Keratinocyte (primary cell): ENCODE results near the gene OGG1. TPM values are rescaled to one million over a fixed set of nuclear protein-coding genes. Genes with fewer than 3 reads are reported as not detected.

Experiments
- DNase-seq: peaks from one replicate; pipeline ENCODE4 v3.0.0-alpha.2; 2011; ENCODE audit warnings: low read depth, missing footprints, low spot score
- FAIRE-seq: peaks from 2 replicates; lab custom pipeline; 2011; peaks lifted over from hg19 to GRCh38; lab: Jason Lieb, UNC
- H2AFZ ChIP-seq: 2 replicates; pipeline ENCODE4 v1.6.0; 2012; ENCODE audit warnings: low read length, control low read depth, inconsistent platforms; ENCODE audit not compliant: control insufficient read depth
- H3K27ac ChIP-seq: 2 replicates; pipeline ENCODE4 v1.5.1; 2011; ENCODE audit warnings: low read length; ENCODE audit not compliant: control insufficient read depth, insufficient read depth
- H3K27me3 ChIP-seq: 3 replicates; pipeline ENCODE4 v1.6.0; 2011; ENCODE audit warnings: low read length; ENCODE audit not compliant: control insufficient read depth, insufficient read depth; ENCODE audit errors: extremely low read depth
- H3K36me3 ChIP-seq, 2 experiments: 2 replicates in 1 of 2; 3 replicates in 1 of 2; pipeline ENCODE4 v1.5.1; 2011; ENCODE audit warnings: low read length in 2 of 2, mild to moderate bottlenecking in 1 of 2; ENCODE audit not compliant: control insufficient read depth in 2 of 2, insufficient read depth in 2 of 2; ENCODE audit errors: extremely low read depth in 1 of 2
- H3K4me1 ChIP-seq: 3 replicates; pipeline ENCODE4 v1.5.1; 2011; ENCODE audit warnings: low read length; ENCODE audit not compliant: control insufficient read depth, insufficient read depth; ENCODE audit errors: extremely low read depth
- H3K4me2 ChIP-seq: 3 replicates; pipeline ENCODE4 v1.6.0; 2011; ENCODE audit warnings: low read depth, low read length; ENCODE audit not compliant: control insufficient read depth, insufficient read depth; ENCODE audit errors: extremely low read depth
- H3K4me3 ChIP-seq, 3 experiments: fragments of 200-600 bp in 1 of 3; sonication (generic) in 1 of 3; 2 replicates in 2 of 3; 3 replicates in 1 of 3; pipeline ENCODE4 v1.5.1; 2011 to 2016; ENCODE audit warnings: low read length in 3 of 3, mild to moderate bottlenecking in 3 of 3, control low read depth in 2 of 3, inconsistent platforms in 1 of 3, low read depth in 1 of 3, mixed read lengths in 1 of 3, mixed run types in 1 of 3, moderate library complexity in 1 of 3; ENCODE audit not compliant: control insufficient read depth in 2 of 3, insufficient read depth in 2 of 3; ENCODE audit errors: extremely low read depth in 1 of 3
- H3K79me2 ChIP-seq: 2 replicates; pipeline ENCODE4 v1.6.0; 2012; ENCODE audit warnings: low read length; ENCODE audit not compliant: control insufficient read depth, insufficient read depth
- H3K9ac ChIP-seq: 3 replicates; pipeline ENCODE4 v1.6.0; 2011; ENCODE audit warnings: low read length; ENCODE audit not compliant: control insufficient read depth, insufficient read depth; ENCODE audit errors: extremely low read depth
- H3K9me1 ChIP-seq: 3 replicates; pipeline ENCODE4 v1.6.0; 2011; ENCODE audit warnings: low read length; ENCODE audit not compliant: control insufficient read depth, insufficient read depth; ENCODE audit errors: extremely low read depth
- H3K9me3 ChIP-seq: 2 replicates; pipeline ENCODE4 v1.5.1; 2012; ENCODE audit warnings: low read depth, low read length; ENCODE audit not compliant: control insufficient read depth
- H4K20me1 ChIP-seq: 3 replicates; pipeline ENCODE4 v1.6.0; 2011; ENCODE audit warnings: low read length; ENCODE audit not compliant: control insufficient read depth, insufficient read depth; ENCODE audit errors: extremely low read depth
- EZH2 ChIP-seq: IDR thresholded peaks from one replicate; pipeline ENCODE4 v1.6.1; 2012; ENCODE audit warnings: inconsistent platforms, mild to moderate bottlenecking, low read length, moderate library complexity
- dilution Hi-C: fragments of 300-500 bp; cut with MboI; formaldehyde crosslinking; loops from one replicate; pipeline ENCODE4 v1.7.0; 2020; ENCODE audit warnings: low sequenced_read_pairs; ENCODE audit not compliant: extremely low pct_ligation_motif_present
- polyA plus RNA-seq, 5 experiments: library from polyadenylated mRNA; depleted of rRNA in 3 of 5; stranded (reverse) in 3 of 5; stranded (forward) in 1 of 5; unstranded in 1 of 5; fragments of >200 nt; gene quantifications; 1 replicate in 1 of 5; 2 replicates in 3 of 5; 3 replicates in 1 of 5; pipeline versions ENCODE4 v1.2.1 to v1.2.3, GENCODE V29; 2011 to 2012; ENCODE audit warnings: missing spikeins in 2 of 5, low read depth in 1 of 5, low replicate concordance in 1 of 5
- TF ChIP-seq, protein P1 (sequence below), 3 experiments: IDR thresholded peaks in 1 of 3; conservative IDR thresholded peaks in 1 of 3; optimal IDR thresholded peaks in 1 of 3; 2 replicates in 2 of 3; 3 replicates in 1 of 3; pipeline versions ENCODE3 to v1.5.1; 2011; ENCODE audit warnings: low read length in 3 of 3, mild to moderate bottlenecking in 3 of 3, moderate library complexity in 2 of 3, control low read depth in 1 of 3, inconsistent platforms in 1 of 3; ENCODE audit not compliant: insufficient read depth in 2 of 3; ENCODE audit errors: extremely low read depth in 1 of 3

Gene OGG1
- polyA plus RNA-seq, 1 donor (not counting 4 experiments of a cell fraction or from before 2014, with no cell fraction given), result 17.5 TPM

- Histone ChIP-seq H3K27me3 (no peaks in the 10 kb centered on the region), H2AFZ (peak within 1 kb of the TSS; percentile 82), H3K4me1 (peaks cover 14% of the 10 kb centered on the region), H3K36me3 (peaks cover 12 to 28% of the 10 kb centered on the region in 2 experiments), H4K20me1 (peaks cover 1% of the 10 kb centered on the region), H3K9me3 (no peaks in the 10 kb centered on the region), H3K9me1 (no peaks in the 10 kb centered on the region), H3K9ac (peak within 1 kb of the TSS; percentile 96), H3K4me3 (peak within 1 kb of the TSS; percentile 61 to 100 (median 86)), H3K27ac (peak within 1 kb of the TSS; percentile 81), H3K79me2 (peaks cover 53% of the 10 kb centered on the region), H3K4me2 (peak within 1 kb of the TSS; percentile 98)
- DNase-seq (peak; percentile 45), FAIRE-seq (peak; percentile 60)
- TF ChIP-seq, protein P1, sequence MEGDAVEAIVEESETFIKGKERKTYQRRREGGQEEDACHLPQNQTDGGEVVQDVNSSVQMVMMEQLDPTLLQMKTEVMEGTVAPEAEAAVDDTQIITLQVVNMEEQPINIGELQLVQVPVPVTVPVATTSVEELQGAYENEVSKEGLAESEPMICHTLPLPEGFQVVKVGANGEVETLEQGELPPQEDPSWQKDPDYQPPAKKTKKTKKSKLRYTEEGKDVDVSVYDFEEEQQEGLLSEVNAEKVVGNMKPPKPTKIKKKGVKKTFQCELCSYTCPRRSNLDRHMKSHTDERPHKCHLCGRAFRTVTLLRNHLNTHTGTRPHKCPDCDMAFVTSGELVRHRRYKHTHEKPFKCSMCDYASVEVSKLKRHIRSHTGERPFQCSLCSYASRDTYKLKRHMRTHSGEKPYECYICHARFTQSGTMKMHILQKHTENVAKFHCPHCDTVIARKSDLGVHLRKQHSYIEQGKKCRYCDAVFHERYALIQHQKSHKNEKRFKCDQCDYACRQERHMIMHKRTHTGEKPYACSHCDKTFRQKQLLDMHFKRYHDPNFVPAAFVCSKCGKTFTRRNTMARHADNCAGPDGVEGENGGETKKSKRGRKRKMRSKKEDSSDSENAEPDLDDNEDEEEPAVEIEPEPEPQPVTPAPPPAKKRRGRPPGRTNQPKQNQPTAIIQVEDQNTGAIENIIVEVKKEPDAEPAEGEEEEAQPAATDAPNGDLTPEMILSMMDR (optimal IDR thresholded peaks at IDR 0.05 in 1 of 3, IDR thresholded peaks at IDR 0.05 in 1 of 3, conservative IDR thresholded peaks at IDR 0.05 in 1 of 3; ENCODE audit: extremely low read depth in 1 of 3, insufficient read depth in 2 of 3, low read length in 3 of 3), result no peak
- dilution Hi-C loops, result no loop called here
These were observed 42.8 kb downstream of the OGG1 start, which contains the start of the genes ARPC4 and TADA3 for GRCh38 chr3:9792405-9793160. TSS of gene ARPC4 (plus strand) at chr3:9793082. CDS start at chr3:9793122, 40 bp downstream. TSS of gene TADA3 (minus strand) at chr3:9792473. CDS start at chr3:9791466, 1,007 bp downstream.

DNA sequence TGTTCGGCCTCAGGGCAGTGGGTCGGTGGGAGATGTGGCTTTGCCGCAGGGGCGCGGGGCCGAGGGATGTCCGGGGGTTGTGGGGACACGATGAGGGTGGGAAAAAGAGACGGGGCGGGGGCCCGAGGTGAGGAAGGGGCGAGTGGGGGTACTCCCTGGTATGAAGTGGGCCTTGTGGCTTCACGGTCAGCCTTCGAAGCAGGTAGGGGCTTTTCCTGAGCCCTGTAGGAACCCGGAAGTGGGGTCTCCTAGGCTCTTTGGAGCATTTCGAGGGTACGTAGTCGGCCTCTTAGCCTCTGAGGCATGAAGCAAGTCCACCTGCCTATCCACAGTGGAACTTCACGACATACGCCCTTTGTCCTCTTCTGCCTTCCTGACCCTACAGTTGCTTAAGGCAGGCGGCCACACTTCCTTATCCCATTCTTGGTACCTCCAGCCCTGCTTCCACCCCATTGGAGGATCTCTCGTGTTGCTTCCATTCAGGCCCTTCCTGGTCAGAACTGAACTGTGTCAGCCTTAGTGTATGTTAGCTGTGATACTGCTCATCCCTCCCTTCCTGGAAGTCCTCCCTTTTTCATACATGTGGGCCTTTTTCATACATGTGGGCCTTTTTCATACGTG, 43.5 kb downstream of the OGG1 start:
- no peak for TF ChIP-seq EZH2
- TF ChIP-seq, protein P1 (optimal IDR thresholded peaks at IDR 0.05 in 1 of 3, IDR thresholded peaks at IDR 0.05 in 1 of 3, conservative IDR thresholded peaks at IDR 0.05 in 1 of 3; ENCODE audit: extremely low read depth in 1 of 3, insufficient read depth in 2 of 3, low read length in 3 of 3), result no peak
- no peak for FAIRE-seq
- Histone ChIP-seq H2AFZ (peak overlapping the region; percentile 82), H3K9me3 (no peaks in the 10 kb centered on the region), H3K4me2 (peak overlapping the region; percentile 98), H3K27me3 (no peaks in the 10 kb centered on the region), H3K9me1 (no peaks in the 10 kb centered on the region), H3K79me2 (peaks cover 57% of the 10 kb centered on the region), H3K4me1 (peaks cover 14% of the 10 kb centered on the region), H4K20me1 (peaks cover 2% of the 10 kb centered on the region), H3K9ac (peak overlapping the region; percentile 96), H3K36me3 (peaks cover 13 to 27% of the 10 kb centered on the region in 2 experiments), H3K4me3 (peak overlapping the region; percentile 61 to 100 (median 86)), H3K27ac (peak overlapping the region; percentile 81)
- dilution Hi-C loops, result no loop called here
- no peak for DNase-seq
